CD14-positive monocyte (primary cell): Measurements from ENCODE around the gene RANBP1. TPM values are rescaled to one million over a fixed set of nuclear protein-coding genes. Genes with fewer than 3 reads are reported as not detected.
A peak's percentile ranks its signal among the peaks of the same experiment; 100 is the strongest.

Source experiments
- DNase-seq, 3 donors: peaks; one replicate each; pipeline ENCODE4 v3.0.0-alpha.2; 2011 to 2022
- H2AFZ ChIP-seq: 2 replicates; pipeline ENCODE4 v1.6.0; 2012; ENCODE audit warnings: mild to moderate bottlenecking, low read depth, low read length, inconsistent platforms; ENCODE audit not compliant: insufficient read depth, poor library complexity, severe bottlenecking
- H3K27ac ChIP-seq, 2 donors: 1 replicate in 1 of 2; 2 replicates in 1 of 2; pipeline ENCODE4 v1.5.1; 2012 to 2013; ENCODE audit warnings: low read length in 2 of 2, control low read depth in 1 of 2, inconsistent platforms in 1 of 2, low read depth in 1 of 2, mild to moderate bottlenecking in 1 of 2
- H3K27me3 ChIP-seq, 2 donors: one replicate each; pipeline versions ENCODE4 v1.6.0 to v1.6.1; 2011 to 2013; ENCODE audit warnings: low read length in 2 of 2; ENCODE audit not compliant: control insufficient read depth in 2 of 2, insufficient read depth in 2 of 2
- H3K36me3 ChIP-seq, 2 donors: replicated peaks in 1 of 2; 1 replicate in 1 of 2; 2 replicates in 1 of 2; pipeline versions ENCODE4 v1.5.1 to v1.6.1; 2012 to 2013; ENCODE audit warnings: low read length in 2 of 2, control low read depth in 1 of 2, inconsistent platforms in 1 of 2, mild to moderate bottlenecking in 1 of 2; ENCODE audit not compliant: insufficient read depth in 2 of 2, control insufficient read depth in 1 of 2
- H3K4me1 ChIP-seq, 2 donors: 1 replicate in 1 of 2; 2 replicates in 1 of 2; pipeline versions ENCODE4 v1.5.1 to v1.6.1; 2012 to 2013; ENCODE audit warnings: low read length in 2 of 2, control low read depth in 1 of 2, inconsistent platforms in 1 of 2, mild to moderate bottlenecking in 1 of 2, moderate library complexity in 1 of 2; ENCODE audit not compliant: insufficient read depth in 2 of 2, control insufficient read depth in 1 of 2
- H3K4me2 ChIP-seq: replicated peaks from 2 replicates; pipeline ENCODE3; 2012; ENCODE audit warnings: low read length, moderate library complexity, mild to moderate bottlenecking; ENCODE audit not compliant: poor library complexity, severe bottlenecking; ENCODE audit errors: extremely low read depth
- H3K4me3 ChIP-seq, 3 experiments: fragments of 200-600 bp in 1 of 3; sonication (generic) in 1 of 3; replicated peaks in 1 of 3; 1 replicate in 2 of 3; 2 replicates in 1 of 3; pipeline ENCODE4 v1.5.1; 2011 to 2013; ENCODE audit warnings: low read length in 3 of 3, mild to moderate bottlenecking in 3 of 3, control low read depth in 2 of 3, low read depth in 2 of 3, inconsistent platforms in 1 of 3, moderate library complexity in 1 of 3
- H3K79me2 ChIP-seq: 2 replicates; pipeline ENCODE4 v1.6.0; 2012; ENCODE audit warnings: mild to moderate bottlenecking, control low read depth, inconsistent platforms, low read length, moderate library complexity; ENCODE audit not compliant: insufficient read depth
- H3K9ac ChIP-seq: 2 replicates; pipeline ENCODE4 v1.6.0; 2017; ENCODE audit warnings: low read length, mild to moderate bottlenecking; ENCODE audit not compliant: insufficient read depth, poor library complexity, severe bottlenecking
- H3K9me3 ChIP-seq, 2 donors: replicated peaks in 1 of 2; 1 replicate in 1 of 2; 2 replicates in 1 of 2; pipeline versions ENCODE4 v1.5.1 to v1.6.1; 2012 to 2013; ENCODE audit warnings: low read length in 2 of 2, control low read depth in 1 of 2; ENCODE audit not compliant: control insufficient read depth in 1 of 2, insufficient read depth in 1 of 2
- H4K20me1 ChIP-seq: 2 replicates; pipeline ENCODE4 v1.6.0; 2012; ENCODE audit warnings: mild to moderate bottlenecking, low read length, control low read depth, moderate library complexity; ENCODE audit not compliant: insufficient read depth
- H3K27ac Mint-ChIP-seq, 7 donors: one replicate each; pipeline ENCODE4 v1.8.0; 2020; ENCODE audit warnings: mild to moderate bottlenecking in 7 of 7, mixed read lengths in 7 of 7, moderate library complexity in 6 of 7, inconsistent platforms in 2 of 7
- H3K27me3 Mint-ChIP-seq, 3 donors: one replicate each; pipeline ENCODE4 v1.8.0; 2021 to 2022; ENCODE audit warnings: low read depth in 3 of 3, mild to moderate bottlenecking in 3 of 3, mixed read lengths in 3 of 3, moderate library complexity in 3 of 3, inconsistent platforms in 1 of 3
- H3K36me3 Mint-ChIP-seq, 2 donors: one replicate each; pipeline ENCODE4 v1.8.0; 2020; ENCODE audit warnings: mixed read lengths in 2 of 2, inconsistent platforms in 1 of 2, mild to moderate bottlenecking in 1 of 2
- H3K4me1 Mint-ChIP-seq: one replicate; pipeline ENCODE4 v1.8.0; 2020; ENCODE audit warnings: mild to moderate bottlenecking, mixed read lengths
- H3K4me3 Mint-ChIP-seq, 2 donors: one replicate each; pipeline ENCODE4 v1.8.0; 2020; ENCODE audit warnings: mild to moderate bottlenecking in 2 of 2, mixed read lengths in 2 of 2, moderate library complexity in 1 of 2
- H3K9me3 Mint-ChIP-seq, 7 donors: one replicate each; pipeline ENCODE4 v1.8.0; 2020 to 2022; ENCODE audit warnings: mixed read lengths in 7 of 7, mild to moderate bottlenecking in 6 of 7, moderate library complexity in 6 of 7, inconsistent platforms in 2 of 7
- CTCF ChIP-seq: fragments of 200-600 bp; IDR thresholded peaks from one replicate; pipeline ENCODE4 v1.8.0; 2022; ENCODE audit warnings: antibody characterized with exemption, mild to moderate bottlenecking
- WGBS: methylation state at CpG from one replicate; pipeline ENCODE4 v1.1.5; 2013; ENCODE audit warnings: missing lambda C conversion rate; ENCODE audit not compliant: insufficient coverage; 5-methylcytosine and 5-hydroxymethylcytosine counted together
- intact Hi-C, 2 donors: fragments of 100-400 bp; cut with micrococcal nuclease; formaldehyde crosslinking; loops; one replicate each; pipeline versions ENCODE4 v1.15.0 to v1.15.1; 2023
- polyA plus RNA-seq, 3 donors: library from polyadenylated mRNA; depleted of rRNA in 1 of 3; unstranded in 2 of 3; stranded (reverse) in 1 of 3; fragments of 300-500 nt in 2 of 3; fragments of >200 nt in 1 of 3; fragmentation: Illumina TruSeq in 2 of 3; gene quantifications; 1 replicate in 2 of 3; 2 replicates in 1 of 3; pipeline ENCODE4 v1.2.3, GENCODE V29; 2012 to 2021

The RANBP1 gene
- polyA plus RNA-seq, 3 donors, result 45.0 to 52.3 (median 47.4) TPM

- H3K4me2 ChIP-seq, result peak overlapping the region; percentile 42
- no peak overlapping the region for H3K4me3 Mint-ChIP-seq
- peaks cover 7 to 29% (median 9%) of the 10 kb centered on the region in 3 donors for H3K27me3 Mint-ChIP-seq
- H3K4me1 ChIP-seq, result peaks cover 8 to 9% of the 10 kb centered on the region in 2 donors
- H3K9me3 ChIP-seq, result no peaks in the 10 kb centered on the region
- no peak overlapping the region for H3K27ac ChIP-seq
- 40% methylated on average over 23 of the region's 30 CpGs for WGBS
- intact Hi-C loops, result loop anchor here (2.0 to 5.0 kb wide), 2 partner anchors 112 to 129 kb away; partner anchors contain the start of gene RTN4R (in 2 of the 2)
- H3K4me1 Mint-ChIP-seq, result peaks cover 10% of the 10 kb centered on the region
- no peaks in the 10 kb centered on the region for H3K36me3 ChIP-seq
- H3K9me3 Mint-ChIP-seq, result no peaks in the 10 kb centered on the region
- H3K9ac ChIP-seq, result no peak overlapping the region
- peak; percentile 14 to 42 (median 26) for DNase-seq
- H3K36me3 Mint-ChIP-seq, result no peaks in the 10 kb centered on the region
- no peak overlapping the region for H2AFZ ChIP-seq
- H3K4me3 ChIP-seq, result peak overlapping the region in 1 of 3 experiments; percentile 46
- H3K27me3 ChIP-seq, result no peaks in the 10 kb centered on the region
- no peak overlapping the region for H3K27ac Mint-ChIP-seq
- no peaks in the 10 kb centered on the region for H3K79me2 ChIP-seq
- no peak for TF ChIP-seq CTCF
- H4K20me1 ChIP-seq, result no peaks in the 10 kb centered on the region
Observed at GRCh38 chr22:20155330-20156041, 39.6 kb downstream of the RANBP1 start.

GRCh38 chr22:20156042-20156389 is 40.1 kb downstream of the RANBP1 start:
- no peak for TF ChIP-seq CTCF
- Histone ChIP-seq H3K36me3 (no peaks in the 10 kb centered on the region), H3K27ac (no peak overlapping the region), H3K4me3 (no peak overlapping the region), H3K4me1 (peaks cover 8 to 9% of the 10 kb centered on the region in 2 donors), H3K9me3 (no peaks in the 10 kb centered on the region), H3K9ac (no peak overlapping the region), H2AFZ (no peak overlapping the region), H3K79me2 (no peaks in the 10 kb centered on the region), H4K20me1 (no peaks in the 10 kb centered on the region), H3K27me3 (no peaks in the 10 kb centered on the region), H3K4me2 (no peak overlapping the region)
- no peaks in the 10 kb centered on the region for H3K9me3 Mint-ChIP-seq
- H3K4me1 Mint-ChIP-seq, result peaks cover 10% of the 10 kb centered on the region
- no peaks in the 10 kb centered on the region for H3K36me3 Mint-ChIP-seq
- WGBS, result 69% methylated on average over 6 of the region's 7 CpGs
- peaks cover 7 to 29% (median 10%) of the 10 kb centered on the region in 3 donors for H3K27me3 Mint-ChIP-seq
- no peak overlapping the region for H3K4me3 Mint-ChIP-seq
- no peak overlapping the region for H3K27ac Mint-ChIP-seq
- intact Hi-C loops, result loop anchor here (2.0 to 5.0 kb wide), 2 partner anchors 111 to 129 kb away; partner anchors contain the start of gene RTN4R (in 2 of the 2)
- no peak for DNase-seq
